Esophagus muscularis mucosa (tissue), 4 donors: ENCODE data around the gene HOXC12.

Source experiments
- EP300 ChIP-seq: sonication (generic); formaldehyde crosslinking; IDR thresholded peaks from one replicate; pipeline ENCODE4 v1.6.1; 2017; ENCODE audit warnings: antibody characterized with exemption
- POLR2A ChIP-seq: fragments of 450-650 bp; IDR thresholded peaks from one replicate; pipeline ENCODE4 v1.6.1; 2017; ENCODE audit warnings: antibody characterized with exemption, moderate library complexity, mild to moderate bottlenecking, low read depth
- POLR2AphosphoS5 ChIP-seq, 2 donors: sonication (generic); formaldehyde crosslinking; IDR thresholded peaks; one replicate each; pipeline ENCODE4 v1.6.1; 2017; ENCODE audit warnings: antibody characterized with exemption in 2 of 2
- TF ChIP-seq, protein P1 (sequence below), 3 experiments: fragments of 200-600 bp in 2 of 3; fragments of 450-650 bp in 1 of 3; sonication (generic) in 2 of 3; IDR thresholded peaks; one replicate each; pipeline ENCODE4 v1.5.1; 2017 to 2019; ENCODE audit warnings: antibody characterized with exemption in 3 of 3, mild to moderate bottlenecking in 2 of 3, moderate library complexity in 1 of 3

DNA sequence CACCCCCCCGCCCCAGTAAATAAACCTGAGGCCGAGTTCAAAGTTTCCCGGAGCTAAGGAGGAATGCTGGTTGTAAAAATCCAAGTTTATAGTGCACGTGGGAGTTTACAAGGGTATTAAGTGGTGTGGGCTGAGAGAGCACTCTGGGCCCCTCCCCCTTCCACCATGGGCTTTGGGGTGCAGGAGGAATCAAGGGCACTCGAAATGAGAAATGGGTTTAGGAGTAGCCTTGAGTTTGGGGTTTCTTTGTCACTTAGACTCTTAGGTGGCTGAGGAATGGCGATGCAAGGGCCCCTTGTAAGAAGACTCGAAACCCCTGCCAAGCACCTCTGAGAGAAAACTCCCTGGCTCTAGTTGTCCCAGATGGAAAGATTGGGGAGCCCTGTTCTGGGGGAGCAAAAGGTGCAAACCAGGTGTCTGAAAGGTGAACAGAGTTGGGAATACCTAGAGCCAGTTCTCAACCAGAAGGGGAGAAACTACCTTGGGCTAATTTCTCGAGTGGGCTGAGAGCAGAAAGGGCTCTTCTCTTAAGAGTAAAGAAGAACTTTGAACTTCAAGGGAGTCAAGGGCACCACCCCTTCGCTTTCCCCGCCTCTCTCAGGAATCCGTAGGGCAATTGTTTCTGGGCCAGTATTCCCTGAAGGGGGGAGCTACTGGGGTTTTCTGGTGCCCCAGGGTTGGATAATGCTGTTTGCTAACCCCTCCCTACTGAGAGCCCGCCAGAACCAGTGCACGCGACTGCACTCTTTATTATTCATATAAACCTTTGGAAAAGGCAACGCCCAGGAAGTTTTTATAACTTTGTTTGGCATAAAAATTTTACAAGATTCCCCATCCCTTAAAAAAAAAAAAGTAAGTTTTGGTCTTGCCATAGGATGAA, 24.0 kb downstream of the HOXC12 start:
- no peak for TF ChIP-seq EP300
- TF ChIP-seq POLR2AphosphoS5 (IDR thresholded peaks at IDR 0.05) = no peak
- TF ChIP-seq, protein P1, sequence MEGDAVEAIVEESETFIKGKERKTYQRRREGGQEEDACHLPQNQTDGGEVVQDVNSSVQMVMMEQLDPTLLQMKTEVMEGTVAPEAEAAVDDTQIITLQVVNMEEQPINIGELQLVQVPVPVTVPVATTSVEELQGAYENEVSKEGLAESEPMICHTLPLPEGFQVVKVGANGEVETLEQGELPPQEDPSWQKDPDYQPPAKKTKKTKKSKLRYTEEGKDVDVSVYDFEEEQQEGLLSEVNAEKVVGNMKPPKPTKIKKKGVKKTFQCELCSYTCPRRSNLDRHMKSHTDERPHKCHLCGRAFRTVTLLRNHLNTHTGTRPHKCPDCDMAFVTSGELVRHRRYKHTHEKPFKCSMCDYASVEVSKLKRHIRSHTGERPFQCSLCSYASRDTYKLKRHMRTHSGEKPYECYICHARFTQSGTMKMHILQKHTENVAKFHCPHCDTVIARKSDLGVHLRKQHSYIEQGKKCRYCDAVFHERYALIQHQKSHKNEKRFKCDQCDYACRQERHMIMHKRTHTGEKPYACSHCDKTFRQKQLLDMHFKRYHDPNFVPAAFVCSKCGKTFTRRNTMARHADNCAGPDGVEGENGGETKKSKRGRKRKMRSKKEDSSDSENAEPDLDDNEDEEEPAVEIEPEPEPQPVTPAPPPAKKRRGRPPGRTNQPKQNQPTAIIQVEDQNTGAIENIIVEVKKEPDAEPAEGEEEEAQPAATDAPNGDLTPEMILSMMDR (IDR thresholded peaks at IDR 0.05) = no peak
- no peak for TF ChIP-seq POLR2A
